AG04449 (cell line): ENCODE results near the gene RRAGD.

ENCODE experiments used
- CTCF ChIA-PET: fragments of 350-600 bp; formaldehyde crosslinking; extraction: SDS; loops from one replicate; lab custom pipeline; 2021; ENCODE audit warnings: antibody characterized with exemption; lab: Yijun Ruan, JAX
- POLR2A ChIA-PET: fragments of 400-600, 350-600 bp; formaldehyde crosslinking; extraction: SDS; loops from one replicate; lab custom pipeline; 2020; ENCODE audit warnings: antibody characterized with exemption, inconsistent platforms; lab: Yijun Ruan, JAX
- DNase-seq: peaks from one replicate; pipeline ENCODE4 v3.0.0-alpha.2; 2010; ENCODE audit warnings: low read depth, low spot score
- H3K4me3 ChIP-seq: 2 replicates; pipeline ENCODE4 v1.5.1; 2011; ENCODE audit warnings: low read depth, mild to moderate bottlenecking, control low read depth, low read length
- TF ChIP-seq, protein P1 (sequence below): IDR thresholded peaks from one replicate; pipeline ENCODE4 v1.5.1; 2011; ENCODE audit warnings: mild to moderate bottlenecking, moderate library complexity, low read length, control low read depth, inconsistent platforms; ENCODE audit not compliant: insufficient read depth; ENCODE audit errors: missing control alignments

Gene RRAGD

GRCh38 chr6:89348372-89348771 is 63.7 kb downstream of the RRAGD start:
- CTCF ChIA-PET: interaction anchor here (0.9 to 1.2 kb wide), 3 partner anchors 8 to 21 kb away, joined by 3 to 4 read pairs (median 4); no protein-coding TSS in a partner anchor
- DNase-seq: no peak
- TF ChIP-seq, protein P1, sequence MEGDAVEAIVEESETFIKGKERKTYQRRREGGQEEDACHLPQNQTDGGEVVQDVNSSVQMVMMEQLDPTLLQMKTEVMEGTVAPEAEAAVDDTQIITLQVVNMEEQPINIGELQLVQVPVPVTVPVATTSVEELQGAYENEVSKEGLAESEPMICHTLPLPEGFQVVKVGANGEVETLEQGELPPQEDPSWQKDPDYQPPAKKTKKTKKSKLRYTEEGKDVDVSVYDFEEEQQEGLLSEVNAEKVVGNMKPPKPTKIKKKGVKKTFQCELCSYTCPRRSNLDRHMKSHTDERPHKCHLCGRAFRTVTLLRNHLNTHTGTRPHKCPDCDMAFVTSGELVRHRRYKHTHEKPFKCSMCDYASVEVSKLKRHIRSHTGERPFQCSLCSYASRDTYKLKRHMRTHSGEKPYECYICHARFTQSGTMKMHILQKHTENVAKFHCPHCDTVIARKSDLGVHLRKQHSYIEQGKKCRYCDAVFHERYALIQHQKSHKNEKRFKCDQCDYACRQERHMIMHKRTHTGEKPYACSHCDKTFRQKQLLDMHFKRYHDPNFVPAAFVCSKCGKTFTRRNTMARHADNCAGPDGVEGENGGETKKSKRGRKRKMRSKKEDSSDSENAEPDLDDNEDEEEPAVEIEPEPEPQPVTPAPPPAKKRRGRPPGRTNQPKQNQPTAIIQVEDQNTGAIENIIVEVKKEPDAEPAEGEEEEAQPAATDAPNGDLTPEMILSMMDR: no peak
- no peak overlapping the region for H3K4me3 ChIP-seq
- POLR2A ChIA-PET: no interaction called here

DNA sequence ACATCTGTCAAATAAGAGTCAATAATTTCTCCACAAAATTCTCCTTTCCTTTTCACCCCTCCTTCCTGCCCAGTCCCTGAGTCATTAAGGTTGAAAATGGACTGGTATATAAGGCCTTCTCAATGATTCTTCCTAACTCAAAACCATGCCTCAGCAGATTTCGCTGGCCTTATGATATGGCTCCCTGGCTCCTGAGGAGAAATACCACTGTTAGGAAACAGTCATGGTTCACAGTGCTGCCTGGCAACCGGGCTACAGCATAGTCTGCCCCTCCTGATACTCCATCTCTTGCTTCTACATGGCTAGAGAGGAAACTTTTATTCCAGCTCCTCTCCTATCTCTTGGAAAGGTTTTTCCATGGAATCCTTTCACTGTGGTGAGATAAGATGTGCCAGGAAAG is 64.2 kb downstream of the RRAGD start:
- ChIA-PET POLR2A (no interaction called here), CTCF (interaction anchor here (0.9 to 1.3 kb wide), 3 partner anchors 8 to 28 kb away, joined by 4 read pairs; no protein-coding TSS in a partner anchor)
- DNase-seq: no peak

DNA sequence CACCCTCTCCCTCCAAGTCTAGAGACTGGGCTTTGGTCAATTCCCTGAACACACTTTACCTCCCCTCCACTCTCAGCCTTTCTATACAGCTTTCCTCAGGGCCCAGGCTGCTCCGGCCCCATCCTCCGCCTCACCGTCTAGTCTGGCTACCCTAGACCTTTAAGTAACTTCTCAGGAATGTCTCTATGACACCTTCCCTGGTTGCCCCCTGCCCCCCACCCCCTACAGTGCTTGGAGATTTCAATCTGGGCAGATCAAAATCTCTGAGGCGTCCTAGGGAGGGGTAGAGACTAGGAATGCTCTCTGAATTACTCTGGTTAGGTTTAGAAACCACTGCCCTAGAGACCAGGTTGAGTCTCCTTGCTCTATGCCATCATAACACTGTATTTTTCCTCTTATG is 65.6 kb downstream of the RRAGD start:
- ChIA-PET POLR2A (no interaction called here), CTCF (interaction anchor here (1.2 to 1.3 kb wide), 3 partner anchors 10 to 34 kb away, joined by 3 to 4 read pairs (median 3); no protein-coding TSS in a partner anchor)
- TF ChIP-seq, protein P1: no peak
- no peak for DNase-seq
- H3K4me3 ChIP-seq: no peak overlapping the region

More for the DNA sequence above, 64.2 kb downstream of the RRAGD start:
- TF ChIP-seq, protein P1: no peak
- no peak overlapping the region for H3K4me3 ChIP-seq

- DNase-seq: no peak
- H3K4me3 ChIP-seq: no peak overlapping the region
- POLR2A ChIA-PET: interaction anchor here (1.4 kb wide), 1 partner anchor 13 kb away, joined by 6 read pairs; the partner anchor contains the start of gene UBE2J1
- CTCF ChIA-PET: interaction anchor here (1.0 to 1.5 kb wide), 4 partner anchors 9 to 32 kb away, joined by 3 to 4 read pairs (median 4); no protein-coding TSS in a partner anchor
- TF ChIP-seq, protein P1: no peak
These were observed 72.5 kb downstream of the RRAGD start for GRCh38 chr6:89339565-89339964.

GRCh38 chr6:89335164-89335563 is 76.9 kb downstream of the RRAGD start:
- ChIA-PET POLR2A (no interaction called here), CTCF (no interaction called here)
- TF ChIP-seq, protein P1: no peak

DNA sequence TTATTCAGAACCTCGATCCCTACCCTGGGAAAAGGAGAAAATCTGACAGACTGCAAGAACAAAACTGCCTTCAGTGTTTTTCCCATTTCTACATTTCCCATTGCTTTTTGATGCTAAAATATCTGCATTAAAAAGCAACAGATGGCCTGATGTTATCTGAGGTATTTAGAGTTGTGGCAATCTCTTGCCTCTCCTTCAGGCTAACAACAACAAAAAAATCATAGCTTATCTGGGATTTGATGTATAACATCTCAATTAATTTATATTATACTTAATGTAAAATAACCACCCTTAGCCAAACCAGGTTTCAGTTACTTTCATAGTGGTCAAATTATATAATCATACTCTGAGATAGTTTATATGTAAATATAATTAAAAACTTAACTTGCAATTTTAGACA is 81.2 kb downstream of the RRAGD start:
- POLR2A ChIA-PET: no interaction called here
- CTCF ChIA-PET: interaction anchor here (1.0 kb wide), 1 partner anchor 11 kb away, joined by 3 read pairs; no protein-coding TSS in a partner anchor
- DNase-seq: no peak
- no peak overlapping the region for H3K4me3 ChIP-seq
- TF ChIP-seq, protein P1: no peak

More at GRCh38 chr6:89335164-89335563, 76.9 kb downstream of the RRAGD start:
- no peak overlapping the region for H3K4me3 ChIP-seq
- no peak for DNase-seq
